Stomach (tissue), 9 donors: ENCODE measurements around the gene LRCH1. TPM values are rescaled to one million over a fixed set of nuclear protein-coding genes. Genes with fewer than 3 reads are reported as not detected.
A peak's percentile ranks its signal among the peaks of the same experiment; 100 is the strongest.

Experiments used
- DNase-seq, 2 donors: peaks; one replicate each; pipeline versions ENCODE4 v3.0.0 to v3.0.0-alpha.2; 2013 to 2019
- H3K27ac ChIP-seq, 5 donors: fragments of 200-600 bp in 4 of 5; sonication (generic) in 4 of 5; one replicate each; pipeline ENCODE4 v1.5.1; 2013 to 2019; ENCODE audit warnings: mild to moderate bottlenecking in 1 of 5, moderate library complexity in 1 of 5
- H3K27me3 ChIP-seq, 3 donors: fragments of 200-600 bp; sonication (generic); one replicate each; pipeline ENCODE4 v1.5.1; 2017 to 2019; ENCODE audit warnings: mixed run types in 1 of 3
- H3K36me3 ChIP-seq, 4 donors: fragments of 200-600 bp; sonication (generic); 1 replicate in 3 of 4; 2 replicates in 1 of 4; pipeline ENCODE4 v1.5.1; 2016 to 2019
- H3K4me1 ChIP-seq, 4 donors: fragments of 200-600 bp; sonication (generic); one replicate each; pipeline ENCODE4 v1.5.1; 2016 to 2019
- H3K4me3 ChIP-seq, 4 donors: fragments of 200-600 bp; sonication (generic) in 3 of 4; one replicate each; pipeline ENCODE4 v1.5.1; 2016 to 2019; ENCODE audit warnings: mild to moderate bottlenecking in 1 of 4
- H3K9me3 ChIP-seq, 4 donors: fragments of 200-600 bp; sonication (generic); one replicate each; pipeline ENCODE4 v1.5.1; 2016 to 2019
- CTCF ChIP-seq, 7 experiments: fragments of 450-650 bp in 4 of 7; fragments of 200-600 bp in 3 of 7; sonication (generic) in 3 of 7; IDR thresholded peaks; one replicate each; pipeline ENCODE4 v1.5.1; 2016 to 2019; ENCODE audit warnings: antibody characterized with exemption in 7 of 7, control low read depth in 2 of 7, mild to moderate bottlenecking in 1 of 7
- EP300 ChIP-seq: sonication (generic); formaldehyde crosslinking; IDR thresholded peaks from one replicate; pipeline ENCODE4 v1.6.1; 2017; ENCODE audit warnings: antibody characterized with exemption
- POLR2A ChIP-seq, 4 donors: fragments of 450-650 bp; IDR thresholded peaks; one replicate each; pipeline ENCODE4 v1.6.1; 2016; ENCODE audit warnings: antibody characterized with exemption in 4 of 4, control low read depth in 2 of 4, mild to moderate bottlenecking in 1 of 4, moderate library complexity in 1 of 4
- POLR2AphosphoS5 ChIP-seq, 3 donors: sonication (generic); formaldehyde crosslinking; IDR thresholded peaks; one replicate each; pipeline ENCODE4 v1.6.1; 2016; ENCODE audit warnings: antibody characterized with exemption in 3 of 3
- WGBS, 5 donors: extraction: QIAGEN DNeasy Blood & Tissue Kit in 3 of 5; methylation state at CpG; one replicate each; pipeline versions ENCODE4 v1.1.5 to v1.1.7; 2013 to 2018; 5-methylcytosine and 5-hydroxymethylcytosine counted together
- intact Hi-C: fragments of 100-400 bp; cut with DNase I; formaldehyde crosslinking; loops from one replicate; pipeline ENCODE4 v1.15.1; 2023; ENCODE audit warnings: low total_unique reads
- polyA plus RNA-seq, 3 donors: library from polyadenylated mRNA; stranded (reverse); fragments of 200-250 nt; gene quantifications; one replicate each; pipeline ENCODE4 v1.2.3, GENCODE V29; 2013
- total RNA-seq, 5 donors: library from RNA; depleted of rRNA; stranded (reverse); fragments of >200 nt; gene quantifications; one replicate each; pipeline versions ENCODE4 v1.1.0 to v1.2.3, GENCODE V29; 2014 to 2016
- donor health status: healthy with polysubstance abuse.
- donor health status: Bipolar disorder and iron deficiency.
- donor health status: healthy.

The LRCH1 gene
- total and polyA plus RNA-seq, 8 donors: 5.4 to 70.6 (median 19.4) TPM

GRCh38 chr13:46655377-46656180 is 102.6 kb downstream of the LRCH1 start:
- DNase-seq: peak; percentile 52 to 59
- Histone ChIP-seq H3K4me1 (peaks cover 23 to 70% (median 47%) of the 10 kb centered on the region in 4 donors), H3K27ac (peak overlapping the region; percentile 61 to 79 (median 73)), H3K36me3 (peaks cover 0 to 4% (median 0%) of the 10 kb centered on the region in 4 donors), H3K4me3 (peak overlapping the region in 1 of 4 donors; percentile 15), H3K9me3 (no peaks in the 10 kb centered on the region), H3K27me3 (no peaks in the 10 kb centered on the region)
- intact Hi-C loops: no loop called here
- 15 to 20% (median 18%) methylated on average over 8 of the region's 8 CpGs for WGBS, 5 donors
- TF ChIP-seq CTCF (IDR thresholded peaks at IDR 0.05): no peak
- peak in 1 of 3 donors; percentile 28 for TF ChIP-seq POLR2AphosphoS5 (IDR thresholded peaks at IDR 0.05)
- TF ChIP-seq EP300: no peak

DNA sequence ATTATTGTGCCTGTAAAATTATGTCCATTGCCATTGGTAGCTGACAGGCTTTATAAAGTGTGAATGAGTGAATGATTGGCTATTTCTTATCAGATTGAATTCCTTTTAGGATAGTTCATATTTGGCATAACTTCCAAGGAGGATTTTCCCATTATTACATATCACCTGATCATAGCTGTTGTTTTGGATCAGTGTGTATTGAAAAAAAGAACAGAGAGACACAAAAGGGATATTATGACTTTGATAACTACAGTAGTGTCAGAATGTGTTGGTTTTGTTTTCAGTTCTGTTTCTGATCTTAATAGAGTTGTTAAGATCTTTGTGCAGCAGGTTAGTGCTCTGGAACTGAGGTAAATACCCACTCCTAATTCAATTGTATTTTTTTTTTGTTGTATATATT is 103.8 kb downstream of the LRCH1 start:
- peaks cover 29 to 77% (median 58%) of the 10 kb centered on the region in 4 donors for H3K4me1 ChIP-seq
- no peak for TF ChIP-seq EP300
- TF ChIP-seq POLR2AphosphoS5 (IDR thresholded peaks at IDR 0.05): no peak
- no peak for TF ChIP-seq CTCF (IDR thresholded peaks at IDR 0.05)
- no peak for TF ChIP-seq POLR2A (IDR thresholded peaks at IDR 0.05)
- intact Hi-C loops: no loop called here

GRCh38 chr13:46659413-46660065 is 106.6 kb downstream of the LRCH1 start:
- Histone ChIP-seq H3K9me3 (no peaks in the 10 kb centered on the region), H3K36me3 (no peaks in the 10 kb centered on the region), H3K27ac (peak overlapping the region; percentile 65 to 88 (median 75)), H3K4me3 (no peak overlapping the region), H3K27me3 (no peaks in the 10 kb centered on the region), H3K4me1 (peaks cover 46 to 98% (median 83%) of the 10 kb centered on the region in 4 donors)
- TF ChIP-seq CTCF (IDR thresholded peaks at IDR 0.05) (no peak), POLR2AphosphoS5 (IDR thresholded peaks at IDR 0.05) (peak in 1 of 3 donors; percentile 42), EP300 (no peak)
- intact Hi-C loops: no loop called here
- 47 to 66% (median 54%) methylated on average over 6 of the region's 6 CpGs for WGBS, 5 donors
- DNase-seq: peak; percentile 58 to 66

More for the DNA sequence above, 103.8 kb downstream of the LRCH1 start:
- peaks cover 0 to 4% (median 0%) of the 10 kb centered on the region in 4 donors for H3K36me3 ChIP-seq
- H3K9me3 ChIP-seq: no peaks in the 10 kb centered on the region
- H3K27ac ChIP-seq: peak overlapping the region; percentile 42 to 79 (median 73)
- no peaks in the 10 kb centered on the region for H3K27me3 ChIP-seq
- no peak overlapping the region for H3K4me3 ChIP-seq
- DNase-seq: no peak

DNA sequence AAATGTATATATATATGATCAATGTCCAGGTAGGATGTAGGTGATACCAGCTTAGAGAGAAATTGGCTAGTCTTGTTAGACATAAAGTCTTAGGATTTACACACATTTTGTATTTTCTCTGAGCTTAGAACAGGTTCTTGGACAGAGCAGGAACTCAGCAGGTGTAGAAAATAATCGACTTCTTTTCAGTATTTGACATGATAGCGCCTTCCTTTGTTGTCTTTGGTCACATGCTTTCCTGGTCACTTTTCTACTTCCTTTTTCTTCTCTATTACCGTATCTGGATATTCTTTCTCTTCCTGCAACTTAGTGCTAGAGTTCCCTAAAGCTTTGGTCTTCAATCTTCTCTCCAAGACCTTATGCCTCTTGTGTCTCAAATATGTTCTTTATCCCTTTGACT is 107.4 kb downstream of the LRCH1 start:
- Histone ChIP-seq H3K27ac (peak overlapping the region; percentile 65 to 88 (median 75)), H3K27me3 (no peaks in the 10 kb centered on the region), H3K9me3 (no peaks in the 10 kb centered on the region), H3K4me1 (peaks cover 49 to 98% (median 85%) of the 10 kb centered on the region in 4 donors), H3K36me3 (no peaks in the 10 kb centered on the region), H3K4me3 (no peak overlapping the region)
- 24 to 54% (median 47%) methylated on average over 3 of the region's 3 CpGs for WGBS, 5 donors
- TF ChIP-seq POLR2AphosphoS5 (IDR thresholded peaks at IDR 0.05): no peak
- TF ChIP-seq EP300: no peak
- TF ChIP-seq CTCF (IDR thresholded peaks at IDR 0.05): no peak
- TF ChIP-seq POLR2A (IDR thresholded peaks at IDR 0.05): no peak
- no peak for DNase-seq
- intact Hi-C loops: no loop called here
